Nasal cavity respiratory epithelium epithelial cell of viscerocranial mucosa (primary cell): ENCODE measurements around the gene BMP2. TPM values are rescaled to one million over a fixed set of nuclear protein-coding genes. Genes with fewer than 3 reads are reported as not detected.

ENCODE experiments used
- total RNA-seq: library from RNA; depleted of rRNA; stranded (reverse); fragments of >200 nt; gene quantifications from 2 replicates; pipeline ENCODE4 v1.2.3, GENCODE V29; 2014

The BMP2 gene
- 12.0 and 14.4 TPM in 2 replicates for total RNA-seq

DNA sequence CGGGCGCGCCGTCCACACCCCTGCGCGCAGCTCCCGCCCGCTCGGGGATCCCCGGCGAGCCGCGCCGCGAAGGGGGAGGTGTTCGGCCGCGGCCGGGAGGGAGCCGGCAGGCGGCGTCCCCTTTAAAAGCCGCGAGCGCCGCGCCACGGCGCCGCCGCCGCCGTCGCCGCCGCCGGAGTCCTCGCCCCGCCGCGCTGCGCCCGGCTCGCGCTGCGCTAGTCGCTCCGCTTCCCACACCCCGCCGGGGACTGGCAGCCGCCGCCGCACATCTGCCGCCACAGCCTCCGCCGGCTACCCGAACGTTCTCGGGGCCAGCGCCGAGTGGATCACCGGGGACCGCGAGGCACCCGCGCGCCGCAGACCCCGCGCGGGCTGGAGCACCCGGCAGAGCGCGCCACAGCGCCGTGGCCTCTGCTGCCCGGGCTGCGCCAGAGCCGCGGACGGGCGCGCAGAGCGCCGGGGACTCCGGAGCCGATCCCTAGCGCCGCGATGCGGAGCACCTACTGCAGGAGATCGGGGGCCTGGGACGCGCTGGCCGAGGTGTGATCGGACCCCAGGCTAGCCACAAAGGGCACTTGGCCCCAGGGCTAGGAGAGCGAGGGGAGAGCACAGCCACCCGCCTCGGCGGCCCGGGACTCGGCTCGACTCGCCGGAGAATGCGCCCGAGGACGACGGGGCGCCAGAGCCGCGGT lies at the start of gene BMP2:
BMP2 (plus strand) TSS at position 151 of the 692 bp plus-strand sequence. CDS start 2,441 bp downstream, outside the sequence.

